Ammon's horn (tissue), 1 donor: Measurements from ENCODE around the gene XPOT.
A peak's percentile ranks its signal among the peaks of the same experiment; 100 is the strongest.

Experiments
- DNase-seq: peaks from one replicate; pipeline ENCODE4 v3.0.0-alpha.2; 2016; ENCODE audit warnings: low spot score

The XPOT gene

DNA sequence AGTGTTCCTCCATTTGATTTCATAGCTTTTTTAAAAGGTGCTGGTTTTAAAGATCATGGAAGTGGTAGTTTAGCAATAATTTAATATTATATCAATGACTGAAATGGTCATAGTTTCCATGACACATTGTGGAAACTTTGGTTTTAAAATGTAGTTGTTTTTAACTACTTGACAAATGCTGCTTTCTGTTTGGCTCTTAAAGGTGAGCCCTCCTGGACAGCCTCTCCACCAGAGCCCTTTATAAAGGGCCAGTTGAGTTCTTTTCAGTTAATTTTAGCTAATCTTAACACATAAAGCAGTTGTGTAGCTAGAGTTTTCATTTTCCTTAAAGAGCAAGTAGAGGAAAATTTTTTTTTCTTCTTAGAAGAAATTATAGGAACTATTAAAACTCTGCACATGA is 14.0 kb downstream of the XPOT start:
- DNase-seq, result no peak

DNA sequence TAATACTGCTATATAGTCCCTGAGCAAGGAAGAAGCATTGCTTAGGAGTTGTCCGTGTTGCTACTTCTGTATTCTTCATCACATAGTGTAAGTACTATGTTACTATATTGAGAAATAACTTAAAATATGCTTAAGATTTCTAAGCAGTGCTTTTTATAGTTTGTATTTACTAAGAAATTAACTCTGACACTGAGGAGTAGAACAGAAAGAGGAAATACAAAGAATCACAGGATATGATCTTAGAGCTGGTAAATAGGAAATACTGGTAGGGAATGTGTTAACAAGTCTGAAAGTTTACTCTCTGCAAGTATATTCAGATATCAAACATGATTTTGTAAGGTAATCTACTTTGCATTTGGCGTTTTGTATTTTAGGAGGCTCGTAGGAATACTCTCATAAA is 15.5 kb downstream of the XPOT start:
- DNase-seq, result no peak

DNA sequence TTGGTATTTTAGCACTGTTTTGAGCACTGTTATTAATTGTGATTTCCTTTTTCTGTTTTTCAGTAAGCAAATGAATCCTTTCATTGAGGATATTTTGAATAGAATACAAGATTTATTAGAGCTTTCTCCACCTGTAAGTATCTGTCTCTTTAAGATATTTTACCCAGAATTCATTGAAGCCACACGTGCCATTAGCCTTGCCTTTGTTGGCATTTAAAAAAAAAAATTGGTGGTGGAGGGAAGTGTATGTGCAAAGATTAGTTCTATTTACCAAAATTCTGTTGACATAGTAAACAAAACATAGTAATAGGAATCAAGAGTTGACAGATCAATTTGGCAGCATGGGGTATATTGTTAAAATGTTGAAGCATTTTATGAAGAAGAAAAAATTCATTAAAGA is 23.8 kb downstream of the XPOT start:
- DNase-seq, result no peak

DNA sequence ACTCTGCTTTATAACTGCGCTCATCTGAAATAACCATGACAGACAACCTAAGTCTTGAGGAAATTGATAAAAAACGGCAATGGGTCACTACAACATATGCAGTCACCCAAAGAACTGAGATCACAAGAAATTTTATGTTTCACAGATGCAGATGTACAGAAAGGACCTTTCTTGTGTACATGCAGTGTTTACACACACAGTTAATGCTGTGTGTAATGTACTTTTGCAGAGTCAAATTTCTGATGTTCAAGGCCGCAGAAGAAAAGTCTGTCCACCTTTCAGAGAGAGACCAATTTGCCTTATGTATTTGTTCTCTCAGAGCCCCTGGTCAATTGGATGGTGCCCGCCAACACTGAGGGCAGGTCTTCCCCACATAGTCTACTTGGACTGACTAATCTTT is 24.8 kb downstream of the XPOT start:
- DNase-seq, result no peak

DNA sequence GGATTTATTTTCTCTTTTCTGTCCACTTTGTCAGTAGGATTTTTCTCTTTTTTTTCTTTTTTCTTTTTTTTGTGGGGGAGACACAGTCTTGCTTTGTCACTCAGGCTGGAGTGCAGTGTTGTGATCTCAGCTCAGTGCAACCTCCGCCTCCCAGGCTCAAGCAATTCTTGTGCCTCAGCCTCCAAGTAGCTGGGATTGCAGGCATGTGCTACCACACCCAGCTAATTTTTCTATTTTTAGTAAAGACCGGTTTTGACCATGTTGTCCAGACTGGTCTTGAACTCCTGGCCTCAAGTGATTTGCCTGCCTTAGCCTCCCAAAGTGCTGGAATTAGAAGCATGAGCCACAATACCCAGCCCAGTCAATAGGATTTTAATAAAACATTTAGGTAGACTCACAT is 26.7 kb downstream of the XPOT start:
- DNase-seq, result no peak

DNA sequence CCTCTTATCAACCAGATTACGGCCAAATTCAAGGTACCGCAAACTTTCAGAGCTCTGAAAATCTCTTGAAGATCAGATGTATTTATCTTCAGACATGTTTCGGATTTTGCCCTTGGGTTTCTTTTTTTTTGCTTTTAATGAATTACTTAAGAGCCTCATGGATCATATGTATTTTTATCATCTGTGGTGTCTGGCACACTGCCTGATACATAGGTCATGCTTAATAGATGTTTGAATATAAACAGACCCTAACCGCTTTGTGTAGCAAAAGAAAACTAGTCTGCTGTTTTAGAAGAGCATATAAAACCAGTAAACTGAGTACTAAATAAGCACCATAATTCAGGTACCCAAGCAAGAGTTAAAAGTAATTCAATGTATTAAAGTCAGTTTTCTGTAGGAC is 27.6 kb downstream of the XPOT start:
- no peak for DNase-seq

DNA sequence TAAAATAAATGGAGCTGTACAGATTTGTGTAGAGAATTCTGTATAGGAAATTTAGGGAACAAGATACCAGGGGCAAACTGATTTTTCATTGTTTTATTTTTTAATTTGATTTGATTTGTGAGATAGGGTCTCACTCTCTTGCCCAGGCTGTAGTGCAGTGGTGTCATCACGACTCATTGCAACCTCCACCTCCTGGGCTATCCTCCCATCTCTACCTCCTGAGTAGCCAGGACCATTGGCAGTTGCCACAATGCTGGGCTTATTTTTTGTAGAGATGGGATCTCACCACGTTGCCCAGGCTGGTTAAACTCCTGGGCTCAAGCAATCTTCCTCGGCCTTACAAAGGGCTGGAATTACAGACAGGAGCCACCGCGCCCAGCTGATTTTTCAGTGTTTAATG is 29.7 kb downstream of the XPOT start:
- no peak for DNase-seq

DNA sequence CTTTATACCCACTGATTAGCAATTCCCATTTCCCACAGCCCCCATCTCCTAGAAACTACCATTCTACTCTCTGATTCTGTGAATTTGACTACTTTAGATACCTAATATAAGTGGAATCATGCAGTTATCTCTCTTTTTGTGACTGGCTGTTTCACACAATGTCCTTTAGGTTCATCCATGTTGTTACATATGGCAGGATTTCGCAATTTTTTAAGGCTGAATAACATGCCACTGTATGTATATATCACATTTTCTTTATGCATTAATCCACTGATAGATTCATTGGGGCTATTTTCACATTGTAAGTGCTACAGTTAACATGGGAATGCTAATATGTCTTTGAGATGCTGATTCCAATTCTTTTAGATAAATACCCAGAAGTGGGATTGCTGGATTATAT is 35.9 kb downstream of the XPOT start:
- DNase-seq, result no peak

DNA sequence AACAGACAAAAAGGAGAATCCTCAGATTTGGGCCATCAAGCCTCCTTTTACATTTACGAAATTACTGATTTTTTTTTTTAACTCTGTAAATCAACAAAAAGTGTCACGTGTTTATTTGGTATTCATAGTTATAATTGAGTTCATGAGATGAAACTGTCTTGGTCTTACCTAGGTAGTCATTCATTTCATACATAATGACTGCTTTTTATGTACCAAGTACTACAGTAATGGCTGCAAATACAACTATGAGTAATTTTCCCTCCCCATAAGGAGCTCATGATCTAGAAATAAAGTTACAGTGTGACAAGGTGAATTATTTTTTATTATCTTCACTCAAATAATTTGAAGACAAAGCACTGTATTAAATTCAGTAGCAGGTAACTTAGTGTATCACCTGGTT is 41.3 kb downstream of the XPOT start:
- no peak for DNase-seq

DNA sequence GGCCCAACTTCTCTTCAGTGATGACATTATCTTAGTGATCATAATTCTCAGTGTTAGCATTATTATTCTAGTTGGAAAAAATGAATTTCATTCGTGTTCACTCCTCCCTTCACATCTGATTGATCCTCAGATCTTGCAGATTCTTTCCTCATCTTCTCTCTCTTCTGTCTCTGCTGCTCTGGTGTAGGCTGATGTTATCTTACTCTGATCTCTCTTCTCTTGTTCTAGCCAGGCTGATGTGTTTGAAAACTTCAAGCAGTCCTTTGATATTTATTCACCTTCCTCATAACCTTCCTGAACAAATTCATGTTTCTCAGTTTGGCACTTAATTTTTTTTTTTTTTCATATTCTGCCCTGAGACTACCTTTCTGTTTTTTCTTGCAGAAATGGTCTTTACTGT is 42.1 kb downstream of the XPOT start:
- no peak for DNase-seq

DNA sequence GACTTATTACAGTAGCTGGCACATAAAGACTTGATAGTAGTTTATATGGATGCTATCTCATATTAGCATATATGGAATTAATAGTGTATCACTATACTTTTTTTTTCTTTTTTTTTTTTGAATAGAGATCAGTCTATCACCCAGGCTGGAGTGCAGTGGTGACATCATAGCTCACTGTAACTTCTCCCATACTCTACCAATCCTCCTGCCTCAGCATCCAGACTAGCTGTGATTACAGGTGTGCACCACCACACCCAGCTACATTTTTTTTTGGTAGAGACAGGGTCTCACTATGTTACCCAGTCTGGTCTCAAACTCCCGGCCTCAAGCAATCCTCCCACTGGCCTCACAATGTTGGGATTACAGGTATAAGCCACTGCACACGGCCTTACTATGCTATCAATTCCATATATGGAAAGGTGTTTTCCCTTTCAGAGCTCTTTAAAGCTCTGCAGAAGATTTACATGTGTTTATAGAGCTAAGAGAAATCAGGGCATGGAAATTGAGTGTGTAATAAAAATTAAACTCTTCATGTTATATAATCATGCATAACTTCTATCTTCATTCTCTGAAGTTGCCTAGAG is 46.0 kb downstream of the XPOT start:
- DNase-seq, result no peak

DNA sequence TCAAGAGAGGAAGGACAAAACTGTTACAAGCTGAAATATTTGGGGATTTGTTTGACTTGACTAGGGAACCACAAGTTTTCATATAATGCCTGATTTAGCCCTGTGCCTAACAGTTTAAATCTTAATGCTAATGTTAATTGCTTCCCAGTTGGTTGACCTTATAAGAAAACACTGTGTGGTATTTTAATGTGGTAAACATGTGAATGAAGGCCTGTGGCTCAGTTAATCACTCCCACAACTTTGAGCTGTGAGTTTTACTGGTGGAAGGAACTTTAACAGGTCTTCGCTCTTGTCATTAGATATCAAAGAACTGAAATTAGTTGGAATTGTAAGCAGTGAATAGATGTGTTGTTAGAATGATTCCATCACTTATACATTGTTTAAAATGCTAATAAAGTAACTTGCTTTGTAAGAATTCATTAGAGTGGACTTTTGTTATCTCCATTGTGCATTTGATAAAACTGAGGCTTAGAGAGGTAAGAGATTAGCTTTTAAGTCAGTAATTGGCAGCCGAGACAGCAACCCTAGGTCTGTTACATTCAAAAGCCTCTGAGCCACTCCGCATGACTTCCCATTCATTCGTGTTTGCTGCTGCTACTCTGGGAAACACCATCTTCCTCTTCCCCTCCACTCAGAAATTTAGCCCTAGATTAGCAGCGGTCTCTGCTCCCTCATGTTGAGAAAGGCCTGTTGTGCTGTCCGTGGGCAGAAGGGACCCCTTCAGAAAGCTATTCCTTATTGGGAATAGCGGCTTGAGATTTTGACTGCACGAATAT is 46.7 kb downstream of the XPOT start:
- DNase-seq, result peak; percentile 56

DNA sequence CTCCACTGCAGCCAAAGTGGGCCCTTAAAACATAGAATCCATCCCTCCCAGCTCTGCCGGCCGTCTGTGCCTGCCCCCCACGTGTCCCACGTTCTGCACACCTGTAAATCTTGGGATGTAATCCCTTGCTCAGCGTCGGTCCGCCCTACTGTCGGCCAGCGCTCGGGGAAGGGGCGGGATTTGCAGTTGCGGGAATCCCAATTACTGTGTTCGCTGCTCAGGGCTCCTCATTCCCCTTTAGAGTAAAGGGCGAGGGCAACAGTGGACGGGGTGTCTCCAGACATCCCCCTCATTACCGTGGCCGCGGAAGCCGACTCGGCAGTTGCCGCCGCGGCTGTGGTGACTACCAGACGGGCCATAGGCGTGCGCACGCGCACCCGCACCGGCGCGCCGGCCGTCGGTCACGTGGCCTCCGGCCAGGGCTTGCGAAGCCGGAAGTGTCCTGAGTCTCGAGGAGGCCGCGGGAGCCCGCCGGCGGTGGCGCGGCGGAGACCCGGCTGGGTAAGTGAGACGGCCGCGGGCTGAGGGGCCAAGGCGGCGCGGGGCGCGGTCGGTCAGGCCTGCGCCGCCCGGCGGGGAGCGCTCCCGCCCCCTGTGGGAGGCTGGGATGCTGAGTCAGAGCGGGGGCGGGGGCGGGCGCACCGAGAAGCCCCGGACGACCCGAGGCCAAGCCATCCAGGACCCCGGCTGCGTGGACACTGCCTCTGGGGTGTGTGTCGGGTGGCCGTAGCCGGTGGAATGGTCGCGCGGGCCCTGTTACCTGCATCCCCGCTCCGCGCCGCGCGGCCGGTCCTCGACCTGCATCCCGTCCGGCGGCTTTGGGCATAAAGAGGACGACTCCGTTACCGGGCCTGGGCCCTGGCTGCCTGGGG is 47.7 kb downstream of the XPOT start, which contains the start of gene TBK1:
Gene TBK1 (plus strand): TSS at position 434 of the 872 bp plus-strand sequence. CDS start 3,751 bp downstream, outside the sequence.
- DNase-seq, result peak; percentile 90

DNA sequence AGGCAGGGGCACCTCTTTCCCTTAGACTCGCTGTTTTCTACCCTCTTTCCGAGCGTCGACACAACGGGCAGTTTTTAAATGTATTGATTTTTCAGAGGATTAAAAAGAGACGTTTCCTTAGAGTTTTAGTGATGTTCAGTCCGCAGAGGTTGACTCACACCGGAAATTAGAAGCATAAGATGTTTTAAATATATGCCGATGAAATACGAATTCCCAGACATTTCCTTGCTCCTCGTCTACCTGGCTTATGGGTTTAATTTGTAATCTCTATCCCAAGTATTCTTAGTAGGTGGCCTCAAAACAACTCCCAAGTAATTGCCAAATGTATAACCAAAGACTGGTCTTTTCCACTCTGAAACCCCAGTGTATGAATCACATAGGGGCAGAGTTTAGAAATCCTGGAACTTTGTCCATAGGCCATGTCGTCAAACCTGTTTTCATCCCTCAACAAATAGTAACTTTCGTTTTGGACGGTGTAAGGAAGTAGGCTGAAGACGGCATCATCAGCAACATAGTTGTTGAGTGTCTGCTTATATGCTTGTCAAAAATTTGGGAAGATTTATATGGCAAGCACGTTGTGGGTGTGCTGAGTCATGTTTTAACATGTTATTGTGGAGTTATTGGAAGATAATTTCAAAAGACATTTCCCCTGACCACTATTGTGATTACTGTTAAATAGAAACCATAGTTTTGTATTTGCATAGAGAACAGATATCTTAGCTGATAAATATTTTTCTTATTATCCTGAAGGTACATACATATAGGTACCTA is 48.6 kb downstream of the XPOT start:
- peak; percentile 15 for DNase-seq

DNA sequence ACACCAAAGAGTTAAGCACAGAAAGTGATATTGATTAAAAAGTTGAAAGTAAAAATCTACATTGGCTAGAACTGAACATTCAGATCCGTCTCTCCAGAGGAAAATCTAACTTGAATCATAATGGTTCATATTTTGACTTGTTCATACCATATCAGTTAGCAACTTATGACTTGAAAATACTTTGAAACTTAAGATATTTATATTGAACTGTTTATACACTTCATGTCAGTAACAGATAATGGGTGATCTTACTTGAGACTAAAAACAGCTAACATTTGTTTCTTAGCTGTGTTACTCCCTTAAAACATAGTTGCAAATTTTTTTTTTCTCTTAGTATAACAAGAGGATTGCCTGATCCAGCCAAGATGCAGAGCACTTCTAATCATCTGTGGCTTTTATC is 51.3 kb downstream of the XPOT start:
- DNase-seq, result no peak

DNA sequence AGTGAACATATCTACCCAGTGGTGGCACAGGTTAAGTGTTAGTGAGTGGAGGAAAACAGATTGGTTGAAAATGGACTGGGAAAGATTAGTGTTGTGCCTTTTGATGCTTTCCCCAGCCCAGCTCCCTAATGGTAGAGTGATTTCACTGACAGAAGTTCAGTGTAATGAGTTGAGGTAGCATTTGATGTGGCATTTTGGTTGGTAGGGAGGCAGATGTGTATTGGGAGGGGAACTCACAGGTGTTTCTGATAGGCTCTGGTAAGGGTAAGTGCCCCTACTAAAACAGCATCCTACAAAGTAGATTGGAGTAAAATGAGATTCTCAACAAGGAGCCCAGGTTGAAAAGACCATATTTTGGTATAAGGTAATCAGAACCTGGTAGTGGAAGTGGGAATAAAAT is 51.9 kb downstream of the XPOT start:
- no peak for DNase-seq

DNA sequence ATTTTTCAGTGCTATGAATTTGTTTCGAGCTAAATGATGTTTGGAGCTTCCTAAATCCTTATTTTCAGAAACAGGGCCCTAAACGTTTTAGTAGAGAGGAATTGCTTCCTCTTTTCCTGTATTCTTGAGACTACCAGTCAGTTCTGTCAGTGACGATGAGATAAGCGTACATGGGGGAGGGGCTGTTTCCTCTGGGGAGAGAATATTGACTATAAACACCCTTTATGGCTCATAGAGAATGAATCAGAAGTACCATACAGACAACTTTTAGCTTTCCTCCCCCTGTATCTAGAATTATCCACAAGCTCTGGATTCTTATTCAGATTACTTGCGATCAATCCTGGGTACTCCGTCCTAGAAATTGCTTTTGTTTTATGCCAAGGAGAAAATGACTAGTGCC is 52.8 kb downstream of the XPOT start:
- DNase-seq, result no peak

DNA sequence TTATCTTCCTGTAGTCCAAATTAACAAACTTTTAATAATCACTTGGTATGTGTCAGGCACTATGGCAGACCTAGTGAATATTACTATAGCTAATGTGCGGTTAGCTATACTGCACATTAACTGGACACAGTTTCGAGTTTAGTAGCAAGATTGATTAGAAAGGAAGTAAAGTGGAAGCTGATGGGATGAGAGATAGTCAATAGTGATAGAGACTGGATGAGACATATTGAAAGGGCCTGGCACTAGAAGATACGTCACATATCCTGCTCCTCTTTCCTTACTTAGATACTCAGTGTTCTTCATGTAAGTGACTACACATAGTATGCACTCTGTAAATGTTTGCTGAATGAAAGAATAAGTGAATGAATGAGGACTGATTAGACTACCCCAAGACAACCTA is 53.3 kb downstream of the XPOT start:
- no peak for DNase-seq

DNA sequence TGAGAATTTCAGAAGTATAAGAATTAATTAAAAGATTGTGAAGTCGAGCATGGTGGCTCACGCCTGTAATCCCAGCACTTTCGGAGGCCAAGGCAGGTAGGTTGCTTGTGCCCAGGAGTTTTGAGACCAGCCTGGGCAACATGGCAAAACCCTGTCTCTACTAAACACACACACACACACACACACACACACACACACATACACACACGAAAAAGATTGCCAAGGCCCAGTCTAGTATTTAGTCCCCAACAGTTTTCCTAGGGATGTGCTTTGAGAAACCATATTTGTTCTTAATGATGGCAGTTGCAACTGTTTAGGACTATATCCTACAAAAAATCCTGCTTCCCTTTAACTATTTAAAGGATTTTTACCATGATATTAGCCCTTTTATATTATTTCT is 53.7 kb downstream of the XPOT start:
- no peak for DNase-seq

DNA sequence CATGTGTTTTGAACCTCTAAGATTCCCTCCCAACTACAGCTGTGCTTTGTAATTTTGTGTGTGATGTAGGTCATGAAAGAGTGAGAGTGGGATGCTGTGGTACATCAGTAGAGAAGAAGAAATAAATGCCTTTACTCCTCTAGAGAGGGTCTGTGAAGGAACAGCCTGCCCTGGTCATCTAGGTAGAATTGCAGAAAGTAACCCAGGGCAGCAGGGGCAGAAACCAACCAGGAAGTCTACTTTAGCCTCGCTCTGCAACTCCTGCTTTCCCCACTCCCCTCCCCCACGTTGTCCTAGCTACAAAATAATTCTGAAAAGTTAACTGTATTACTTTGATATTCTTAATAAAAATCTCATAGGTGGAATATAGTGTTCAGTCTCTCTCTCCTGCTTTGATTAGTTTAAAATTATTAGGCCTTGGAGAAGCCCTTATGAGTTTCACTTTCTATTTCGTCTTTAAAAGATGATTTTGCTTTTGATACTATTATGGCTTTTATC is 55.3 kb downstream of the XPOT start:
- no peak for DNase-seq

DNA sequence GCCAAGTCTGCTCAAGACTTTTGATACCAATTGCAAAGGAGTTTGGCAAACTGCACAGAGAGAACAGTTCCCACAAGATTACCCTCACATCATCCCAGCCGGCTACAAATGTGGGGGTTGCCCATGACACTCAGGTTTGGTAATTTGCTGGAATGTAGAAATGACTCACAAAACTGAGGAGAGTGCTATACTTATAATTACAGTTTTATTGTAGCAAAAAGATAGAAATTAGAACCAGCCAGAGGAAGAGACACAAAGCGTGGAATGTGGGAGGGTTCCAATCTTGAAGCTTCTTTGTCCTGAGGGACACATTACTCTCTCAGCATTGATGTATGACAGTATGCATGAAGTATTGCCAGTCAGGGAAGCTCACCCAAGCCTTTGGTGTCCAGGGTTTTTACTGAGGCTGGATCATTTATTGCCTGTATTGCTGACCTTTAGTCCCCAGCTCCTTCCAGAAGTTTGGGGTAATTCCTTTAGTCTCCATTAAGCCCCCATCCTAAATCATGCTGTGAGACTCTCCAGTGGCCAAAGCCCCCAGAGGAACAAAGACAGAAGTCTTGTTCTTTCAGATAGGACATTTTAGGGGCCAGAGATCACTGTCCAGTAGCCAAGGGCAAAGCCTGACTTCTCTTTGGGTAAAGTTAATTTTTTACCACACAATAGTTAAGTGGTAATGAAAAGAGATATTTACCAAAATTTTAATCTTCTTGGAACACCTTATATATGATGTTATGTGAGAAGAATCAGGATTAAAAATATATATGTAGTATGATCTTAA is 57.6 kb downstream of the XPOT start:
- peak; percentile 6 for DNase-seq
